KMS-11 (cell line): Measurements from ENCODE around the gene PLXNA2.

Source experiments
- H2AFZ ChIP-seq: fragments of 200-600 bp; sonication (generic); 2 replicates; pipeline ENCODE4 v1.6.1; 2016; ENCODE audit warnings: antibody characterized with exemption, mixed run types, low read depth
- H3K27ac ChIP-seq: fragments of 200-600 bp; sonication (generic); 2 replicates; pipeline ENCODE4 v1.6.1; 2016; ENCODE audit warnings: mild to moderate bottlenecking, mixed run types
- H3K27me3 ChIP-seq: fragments of 200-600 bp; sonication (generic); 2 replicates; pipeline ENCODE4 v1.6.1; 2017; ENCODE audit warnings: mild to moderate bottlenecking, low read depth, mixed run types, moderate library complexity; ENCODE audit not compliant: insufficient read depth
- H3K36me3 ChIP-seq: fragments of 200-600 bp; sonication (generic); 2 replicates; pipeline ENCODE4 v1.6.1; 2017; ENCODE audit warnings: mild to moderate bottlenecking, mixed run types; ENCODE audit not compliant: insufficient read depth
- H3K4me1 ChIP-seq: fragments of 200-600 bp; sonication (generic); 2 replicates; pipeline ENCODE4 v1.6.1; 2016; ENCODE audit warnings: mild to moderate bottlenecking, low read depth, mixed run types; ENCODE audit not compliant: poor library complexity, severe bottlenecking
- H3K4me2 ChIP-seq: fragments of 200-600 bp; sonication (generic); 2 replicates; pipeline ENCODE4 v1.7.0; 2016; ENCODE audit warnings: mild to moderate bottlenecking, mixed run types
- H3K4me3 ChIP-seq: fragments of 200-600 bp; sonication (generic); IDR thresholded peaks from 2 replicates; pipeline ENCODE4 v1.6.1; 2017; ENCODE audit warnings: low read depth, low read length, mixed read lengths; ENCODE audit not compliant: insufficient read depth
- H3K79me2 ChIP-seq: fragments of 200-600 bp; sonication (generic); 2 replicates; pipeline ENCODE4 v1.6.1; 2016; ENCODE audit warnings: low read depth, mixed run types; ENCODE audit not compliant: insufficient read depth
- H3K9ac ChIP-seq: fragments of 200-600 bp; sonication (generic); 2 replicates; pipeline ENCODE4 v1.6.1; 2016; ENCODE audit warnings: mild to moderate bottlenecking, mixed run types
- H4K20me1 ChIP-seq: fragments of 200-600 bp; sonication (generic); 2 replicates; pipeline ENCODE4 v1.6.1; 2016; ENCODE audit warnings: mild to moderate bottlenecking, mixed run types; ENCODE audit not compliant: insufficient read depth
- CTCF ChIP-seq: fragments of 200-600 bp; sonication (generic); conservative IDR thresholded peaks from 2 replicates; pipeline ENCODE4 v1.6.1; 2017; ENCODE audit warnings: low read depth, mild to moderate bottlenecking, antibody characterized with exemption, low read length, moderate library complexity, mixed read lengths

Gene PLXNA2

GRCh38 chr1:208105756-208106155, 138.4 kb downstream of the PLXNA2 start:
- Histone ChIP-seq H3K4me3 (no peak overlapping the region), H3K27me3 (no peaks in the 10 kb centered on the region), H4K20me1 (no peaks in the 10 kb centered on the region), H3K4me1 (no peaks in the 10 kb centered on the region), H3K36me3 (no peaks in the 10 kb centered on the region), H3K27ac (no peak overlapping the region), H3K79me2 (no peaks in the 10 kb centered on the region), H2AFZ (no peak overlapping the region), H3K4me2 (no peak overlapping the region), H3K9ac (no peak overlapping the region)
- no peak for TF ChIP-seq CTCF

GRCh38 chr1:208103597-208104513, 140.3 kb downstream of the PLXNA2 start:
- no peak overlapping the region for H3K9ac ChIP-seq
- H3K27ac ChIP-seq = no peak overlapping the region
- no peak overlapping the region for H2AFZ ChIP-seq
- TF ChIP-seq CTCF = no peak
- H3K79me2 ChIP-seq = no peaks in the 10 kb centered on the region
- no peak overlapping the region for H3K4me3 ChIP-seq
- H3K36me3 ChIP-seq = no peaks in the 10 kb centered on the region
- H3K27me3 ChIP-seq = no peaks in the 10 kb centered on the region
- H3K4me2 ChIP-seq = no peak overlapping the region
- H4K20me1 ChIP-seq = no peaks in the 10 kb centered on the region
- H3K4me1 ChIP-seq = no peaks in the 10 kb centered on the region

GRCh38 chr1:208101661-208102431, 142.3 kb downstream of the PLXNA2 start:
- Histone ChIP-seq H2AFZ (no peak overlapping the region), H3K9ac (no peak overlapping the region), H3K4me2 (no peak overlapping the region), H3K79me2 (no peaks in the 10 kb centered on the region), H3K4me1 (no peaks in the 10 kb centered on the region), H3K36me3 (no peaks in the 10 kb centered on the region), H3K27me3 (no peaks in the 10 kb centered on the region), H3K27ac (no peak overlapping the region), H3K4me3 (no peak overlapping the region), H4K20me1 (no peaks in the 10 kb centered on the region)
- no peak for TF ChIP-seq CTCF

GRCh38 chr1:208100906-208101305, 143.3 kb downstream of the PLXNA2 start:
- Histone ChIP-seq H3K9ac (no peak overlapping the region), H4K20me1 (no peaks in the 10 kb centered on the region), H3K4me1 (no peaks in the 10 kb centered on the region), H3K4me2 (no peak overlapping the region), H3K27me3 (no peaks in the 10 kb centered on the region), H3K4me3 (no peak overlapping the region), H2AFZ (no peak overlapping the region), H3K79me2 (no peaks in the 10 kb centered on the region), H3K27ac (no peak overlapping the region), H3K36me3 (no peaks in the 10 kb centered on the region)
- no peak for TF ChIP-seq CTCF
